CD14-positive monocyte (primary cell): ENCODE measurements around the gene MORC3. TPM values are rescaled to one million over a fixed set of nuclear protein-coding genes. Genes with fewer than 3 reads are reported as not detected.
"Not testable (repeated sequence)": the region's sequence is repeated elsewhere in the genome, so short reads cannot be mapped to it uniquely, and the experiment has no call there.

Experiments used
- DNase-seq, 3 donors: peaks; one replicate each; pipeline ENCODE4 v3.0.0-alpha.2; 2011 to 2022
- H2AFZ ChIP-seq: 2 replicates; pipeline ENCODE4 v1.6.0; 2012; ENCODE audit warnings: mild to moderate bottlenecking, low read depth, low read length, inconsistent platforms; ENCODE audit not compliant: insufficient read depth, poor library complexity, severe bottlenecking
- H3K27ac ChIP-seq, 2 donors: 1 replicate in 1 of 2; 2 replicates in 1 of 2; pipeline ENCODE4 v1.5.1; 2012 to 2013; ENCODE audit warnings: low read length in 2 of 2, control low read depth in 1 of 2, inconsistent platforms in 1 of 2, low read depth in 1 of 2, mild to moderate bottlenecking in 1 of 2
- H3K27me3 ChIP-seq, 2 donors: one replicate each; pipeline versions ENCODE4 v1.6.0 to v1.6.1; 2011 to 2013; ENCODE audit warnings: low read length in 2 of 2; ENCODE audit not compliant: control insufficient read depth in 2 of 2, insufficient read depth in 2 of 2
- H3K36me3 ChIP-seq, 2 donors: replicated peaks in 1 of 2; 1 replicate in 1 of 2; 2 replicates in 1 of 2; pipeline versions ENCODE4 v1.5.1 to v1.6.1; 2012 to 2013; ENCODE audit warnings: low read length in 2 of 2, control low read depth in 1 of 2, inconsistent platforms in 1 of 2, mild to moderate bottlenecking in 1 of 2; ENCODE audit not compliant: insufficient read depth in 2 of 2, control insufficient read depth in 1 of 2
- H3K4me1 ChIP-seq, 2 donors: 1 replicate in 1 of 2; 2 replicates in 1 of 2; pipeline versions ENCODE4 v1.5.1 to v1.6.1; 2012 to 2013; ENCODE audit warnings: low read length in 2 of 2, control low read depth in 1 of 2, inconsistent platforms in 1 of 2, mild to moderate bottlenecking in 1 of 2, moderate library complexity in 1 of 2; ENCODE audit not compliant: insufficient read depth in 2 of 2, control insufficient read depth in 1 of 2
- H3K4me2 ChIP-seq: replicated peaks from 2 replicates; pipeline ENCODE3; 2012; ENCODE audit warnings: low read length, moderate library complexity, mild to moderate bottlenecking; ENCODE audit not compliant: poor library complexity, severe bottlenecking; ENCODE audit errors: extremely low read depth
- H3K4me3 ChIP-seq, 3 experiments: fragments of 200-600 bp in 1 of 3; sonication (generic) in 1 of 3; replicated peaks in 1 of 3; 1 replicate in 2 of 3; 2 replicates in 1 of 3; pipeline ENCODE4 v1.5.1; 2011 to 2013; ENCODE audit warnings: low read length in 3 of 3, mild to moderate bottlenecking in 3 of 3, control low read depth in 2 of 3, low read depth in 2 of 3, inconsistent platforms in 1 of 3, moderate library complexity in 1 of 3
- H3K79me2 ChIP-seq: 2 replicates; pipeline ENCODE4 v1.6.0; 2012; ENCODE audit warnings: mild to moderate bottlenecking, control low read depth, inconsistent platforms, low read length, moderate library complexity; ENCODE audit not compliant: insufficient read depth
- H3K9ac ChIP-seq: 2 replicates; pipeline ENCODE4 v1.6.0; 2017; ENCODE audit warnings: low read length, mild to moderate bottlenecking; ENCODE audit not compliant: insufficient read depth, poor library complexity, severe bottlenecking
- H3K9me3 ChIP-seq, 2 donors: replicated peaks in 1 of 2; 1 replicate in 1 of 2; 2 replicates in 1 of 2; pipeline versions ENCODE4 v1.5.1 to v1.6.1; 2012 to 2013; ENCODE audit warnings: low read length in 2 of 2, control low read depth in 1 of 2; ENCODE audit not compliant: control insufficient read depth in 1 of 2, insufficient read depth in 1 of 2
- H4K20me1 ChIP-seq: 2 replicates; pipeline ENCODE4 v1.6.0; 2012; ENCODE audit warnings: mild to moderate bottlenecking, low read length, control low read depth, moderate library complexity; ENCODE audit not compliant: insufficient read depth
- H3K27ac Mint-ChIP-seq, 7 donors: one replicate each; pipeline ENCODE4 v1.8.0; 2020; ENCODE audit warnings: mild to moderate bottlenecking in 7 of 7, mixed read lengths in 7 of 7, moderate library complexity in 6 of 7, inconsistent platforms in 2 of 7
- H3K27me3 Mint-ChIP-seq, 3 donors: one replicate each; pipeline ENCODE4 v1.8.0; 2021 to 2022; ENCODE audit warnings: low read depth in 3 of 3, mild to moderate bottlenecking in 3 of 3, mixed read lengths in 3 of 3, moderate library complexity in 3 of 3, inconsistent platforms in 1 of 3
- H3K36me3 Mint-ChIP-seq, 2 donors: one replicate each; pipeline ENCODE4 v1.8.0; 2020; ENCODE audit warnings: mixed read lengths in 2 of 2, inconsistent platforms in 1 of 2, mild to moderate bottlenecking in 1 of 2
- H3K4me1 Mint-ChIP-seq: one replicate; pipeline ENCODE4 v1.8.0; 2020; ENCODE audit warnings: mild to moderate bottlenecking, mixed read lengths
- H3K4me3 Mint-ChIP-seq, 2 donors: one replicate each; pipeline ENCODE4 v1.8.0; 2020; ENCODE audit warnings: mild to moderate bottlenecking in 2 of 2, mixed read lengths in 2 of 2, moderate library complexity in 1 of 2
- H3K9me3 Mint-ChIP-seq, 7 donors: one replicate each; pipeline ENCODE4 v1.8.0; 2020 to 2022; ENCODE audit warnings: mixed read lengths in 7 of 7, mild to moderate bottlenecking in 6 of 7, moderate library complexity in 6 of 7, inconsistent platforms in 2 of 7
- CTCF ChIP-seq: fragments of 200-600 bp; IDR thresholded peaks from one replicate; pipeline ENCODE4 v1.8.0; 2022; ENCODE audit warnings: antibody characterized with exemption, mild to moderate bottlenecking
- WGBS: methylation state at CpG from one replicate; pipeline ENCODE4 v1.1.5; 2013; ENCODE audit warnings: missing lambda C conversion rate; ENCODE audit not compliant: insufficient coverage; 5-methylcytosine and 5-hydroxymethylcytosine counted together
- intact Hi-C, 2 donors: fragments of 100-400 bp; cut with micrococcal nuclease; formaldehyde crosslinking; loops; one replicate each; pipeline versions ENCODE4 v1.15.0 to v1.15.1; 2023
- polyA plus RNA-seq, 3 donors: library from polyadenylated mRNA; depleted of rRNA in 1 of 3; unstranded in 2 of 3; stranded (reverse) in 1 of 3; fragments of 300-500 nt in 2 of 3; fragments of >200 nt in 1 of 3; fragmentation: Illumina TruSeq in 2 of 3; gene quantifications; 1 replicate in 2 of 3; 2 replicates in 1 of 3; pipeline ENCODE4 v1.2.3, GENCODE V29; 2012 to 2021

Gene MORC3
- polyA plus RNA-seq, 3 donors: 16.3 to 27.6 (median 25.5) TPM

DNA sequence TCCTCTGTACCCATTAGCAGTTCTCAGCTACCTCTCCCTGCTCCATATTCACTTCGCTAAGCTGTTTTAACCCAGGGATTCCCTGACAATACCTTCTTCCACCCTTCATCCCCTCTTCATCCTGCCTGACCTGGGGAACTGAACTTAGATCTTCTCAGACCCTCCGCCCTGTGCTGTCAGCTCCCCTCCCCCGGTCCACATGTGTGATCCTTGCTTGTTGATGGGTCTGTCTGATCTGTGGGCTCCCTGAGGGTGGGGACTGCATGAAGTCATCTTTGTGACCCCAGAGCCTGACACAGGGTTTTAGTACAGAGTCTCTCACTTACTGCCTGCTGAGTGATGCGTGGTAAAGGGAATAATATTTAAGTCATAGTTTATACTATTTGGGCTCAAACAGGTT, 77.0 kb downstream of the MORC3 start:
- no peaks in the 10 kb centered on the region for H4K20me1 ChIP-seq
- peak overlapping the region in 1 of 7 donors; percentile 37 for H3K27ac Mint-ChIP-seq

GRCh38 chr21:36397606-36398005, 77.6 kb downstream of the MORC3 start:
- no CpG with 5 or more reads among the region's 5 CpGs for WGBS
- Histone ChIP-seq H3K36me3 (peaks cover 4 to 24% of the 10 kb centered on the region in 2 donors), H3K27me3 (no peaks in the 10 kb centered on the region)

More for the DNA sequence above, 77.0 kb downstream of the MORC3 start:
- no peak overlapping the region for H3K9ac ChIP-seq
- H3K36me3 ChIP-seq: peaks cover 3 to 23% of the 10 kb centered on the region in 2 donors
- H3K79me2 ChIP-seq: no peaks in the 10 kb centered on the region
- H3K9me3 Mint-ChIP-seq: peaks cover 0 to 5% (median 3%) of the 10 kb centered on the region in 7 donors
- no peaks in the 10 kb centered on the region for H3K27me3 ChIP-seq
- H3K4me3 Mint-ChIP-seq: no peak overlapping the region
- DNase-seq: no peak
- H3K4me1 Mint-ChIP-seq: no peaks in the 10 kb centered on the region
- no peaks in the 10 kb centered on the region for H3K4me1 ChIP-seq
- H3K9me3 ChIP-seq: no peaks in the 10 kb centered on the region
- no peak overlapping the region for H3K27ac ChIP-seq
- H2AFZ ChIP-seq: no peak overlapping the region
- peaks cover 36 to 63% of the 10 kb centered on the region in 2 donors for H3K36me3 Mint-ChIP-seq
- no peaks in the 10 kb centered on the region for H3K27me3 Mint-ChIP-seq
- no peak overlapping the region for H3K4me3 ChIP-seq
- H3K4me2 ChIP-seq: no peak overlapping the region
- intact Hi-C loops: no loop called here
- no peak for TF ChIP-seq CTCF
- WGBS: 92% methylated on average over 4 of the region's 4 CpGs

GRCh38 chr21:36399736-36400135, 79.7 kb downstream of the MORC3 start:
- H3K9ac ChIP-seq, DNase-seq, H3K4me1 Mint-ChIP-seq, H3K4me3 ChIP-seq, H3K27me3 Mint-ChIP-seq, intact Hi-C loops, H3K27ac ChIP-seq, H3K9me3 Mint-ChIP-seq, H3K9me3 ChIP-seq, H3K4me1 ChIP-seq, H3K27me3 ChIP-seq, H3K4me2 ChIP-seq, H2AFZ ChIP-seq, H4K20me1 ChIP-seq, H3K4me3 Mint-ChIP-seq, H3K79me2 ChIP-seq: not testable (repeated sequence)
- WGBS: 92% methylated on average over 9 of the region's 9 CpGs
- Mint-ChIP-seq H3K27ac (peak overlapping the region in 1 of 7 donors; percentile 54), H3K36me3 (peaks cover 32 to 55% of the 10 kb centered on the region in 2 donors)
- H3K36me3 ChIP-seq: peaks cover 6 to 31% of the 10 kb centered on the region in 2 donors

More at GRCh38 chr21:36397606-36398005, 77.6 kb downstream of the MORC3 start:
- DNase-seq: no peak
- no peaks in the 10 kb centered on the region for H3K9me3 ChIP-seq
- Mint-ChIP-seq H3K36me3 (peaks cover 35 to 64% of the 10 kb centered on the region in 2 donors), H3K4me1 (no peaks in the 10 kb centered on the region), H3K4me3 (no peak overlapping the region), H3K9me3 (peaks cover 0 to 4% (median 0%) of the 10 kb centered on the region in 7 donors), H3K27me3 (no peaks in the 10 kb centered on the region), H3K27ac (peak overlapping the region in 1 of 7 donors; percentile 61)
- H3K9ac ChIP-seq: no peak overlapping the region
- no peak overlapping the region for H3K4me3 ChIP-seq
- H3K4me1 ChIP-seq: no peaks in the 10 kb centered on the region
- intact Hi-C loops: no loop called here
- H3K4me2 ChIP-seq: no peak overlapping the region
- no peak overlapping the region for H3K27ac ChIP-seq
- no peak overlapping the region for H2AFZ ChIP-seq
- no peak for TF ChIP-seq CTCF
- H4K20me1 ChIP-seq: no peaks in the 10 kb centered on the region
- no peaks in the 10 kb centered on the region for H3K79me2 ChIP-seq
